IMR-90 (cell line): Measurements from ENCODE around the gene RPL21. TPM values are rescaled to one million over a fixed set of nuclear protein-coding genes. Genes with fewer than 3 reads are reported as not detected.

Source experiments
- ATAC-seq: fragments of 200-7000 bp; cut with Tn5 transposase; 2 replicates; pipeline ENCODE4 v1.9.1; 2020; ENCODE audit warnings: low read depth, mild to moderate bottlenecking, moderate library complexity
- BruUV-seq: library from RNA; stranded (reverse); fragments of 400-500 nt; replicated peaks from 2 replicates; lab custom pipeline; 2021; lab: Mats Ljungman, UMichigan
- CTCF ChIA-PET: fragments of 300-600 bp; formaldehyde crosslinking; extraction: SDS; loops from one replicate; lab custom pipeline; 2021; ENCODE audit warnings: antibody characterized with exemption; lab: Yijun Ruan, JAX
- POLR2A ChIA-PET: fragments of 300-600 bp; sonication (Branson Sonifier 250); formaldehyde crosslinking; loops from one replicate; lab custom pipeline; 2022; ENCODE audit warnings: antibody characterized with exemption; ENCODE audit not compliant: unreplicated experiment; lab: Charles Lee
- DNase-seq: peaks from one replicate; pipeline ENCODE4 v3.0.0; 2013
- H2AFZ ChIP-seq: replicated peaks from 2 replicates; pipeline ENCODE3; 2013; ENCODE audit warnings: low read length, mild to moderate bottlenecking; ENCODE audit not compliant: poor library complexity
- H2AK5ac ChIP-seq: 2 replicates; pipeline ENCODE4 v1.6.1; 2013; ENCODE audit warnings: low read depth, low read length, inconsistent platforms
- H2AK9ac ChIP-seq: replicated peaks from 2 replicates; pipeline ENCODE3; 2013; ENCODE audit warnings: mild to moderate bottlenecking, low read depth, low read length, moderate library complexity; ENCODE audit not compliant: poor library complexity
- H2BK120ac ChIP-seq: 2 replicates; pipeline ENCODE4 v1.6.1; 2013; ENCODE audit warnings: low read depth, low read length, inconsistent platforms
- H2BK15ac ChIP-seq: 3 replicates; pipeline ENCODE4 v1.6.1; 2013; ENCODE audit warnings: low read depth, low read length, inconsistent platforms
- H2BK20ac ChIP-seq: 2 replicates; pipeline ENCODE4 v1.6.1; 2013; ENCODE audit warnings: low read depth, mild to moderate bottlenecking, inconsistent platforms, low read length, moderate library complexity
- H2BK5ac ChIP-seq: 2 replicates; pipeline ENCODE4 v1.6.1; 2013; ENCODE audit warnings: mild to moderate bottlenecking, low read depth, low read length, inconsistent platforms; ENCODE audit not compliant: poor library complexity, severe bottlenecking
- H3K14ac ChIP-seq: replicated peaks from 2 replicates; pipeline ENCODE4 v1.6.1; 2013; ENCODE audit warnings: low read depth, low read length, inconsistent platforms
- H3K18ac ChIP-seq: 2 replicates; pipeline ENCODE4 v1.6.1; 2013; ENCODE audit warnings: low read depth, low read length, control low read depth
- H3K23ac ChIP-seq: 2 replicates; pipeline ENCODE4 v1.6.1; 2013; ENCODE audit warnings: low read depth, low read length, inconsistent platforms
- H3K27ac ChIP-seq: 2 replicates; pipeline ENCODE4 v1.5.1; 2013; ENCODE audit warnings: mild to moderate bottlenecking, control low read depth, low read length; ENCODE audit not compliant: insufficient read depth
- H3K27me3 ChIP-seq: 2 replicates; pipeline ENCODE4 v1.6.1; 2013; ENCODE audit warnings: low read length; ENCODE audit not compliant: control insufficient read depth, insufficient read depth
- H3K36me3 ChIP-seq: 2 replicates; pipeline ENCODE4 v1.6.1; 2013; ENCODE audit warnings: low read length, mixed read lengths; ENCODE audit not compliant: control insufficient read depth, insufficient read depth
- H3K4ac ChIP-seq: 2 replicates; pipeline ENCODE4 v1.6.1; 2013; ENCODE audit warnings: low read depth, low read length, inconsistent platforms
- H3K4me1 ChIP-seq: 2 replicates; pipeline ENCODE4 v1.6.1; 2013; ENCODE audit warnings: low read length, mixed read lengths; ENCODE audit not compliant: control insufficient read depth, insufficient read depth
- H3K4me2 ChIP-seq: 2 replicates; pipeline ENCODE4 v1.6.1; 2013; ENCODE audit warnings: low read depth, mild to moderate bottlenecking, control low read depth, low read length, moderate library complexity
- H3K4me3 ChIP-seq: 2 replicates; pipeline ENCODE4 v1.5.1; 2013; ENCODE audit warnings: low read depth, mild to moderate bottlenecking, control low read depth, low read length, moderate library complexity; ENCODE audit not compliant: insufficient read depth
- H3K56ac ChIP-seq: 2 replicates; pipeline ENCODE4 v1.6.1; 2013; ENCODE audit warnings: low read length, inconsistent platforms; ENCODE audit not compliant: insufficient read depth; ENCODE audit errors: extremely low read depth
- H3K79me1 ChIP-seq, 2 experiments: 2 replicates each; pipeline ENCODE4 v1.6.1; 2013; ENCODE audit warnings: low read length in 2 of 2, inconsistent platforms in 1 of 2, low read depth in 1 of 2
- H3K9ac ChIP-seq: 2 replicates; pipeline ENCODE4 v1.6.1; 2013; ENCODE audit warnings: low read depth, low read length, control low read depth
- H3K9me1 ChIP-seq: 2 replicates; pipeline ENCODE4 v1.6.1; 2013; ENCODE audit warnings: low read length, inconsistent platforms; ENCODE audit not compliant: insufficient read depth
- H3K9me3 ChIP-seq: 2 replicates; pipeline ENCODE4 v1.6.1; 2013; ENCODE audit warnings: low read length; ENCODE audit not compliant: control insufficient read depth, insufficient read depth
- H4K20me1 ChIP-seq: 2 replicates; pipeline ENCODE4 v1.6.1; 2013; ENCODE audit warnings: low read length, inconsistent platforms; ENCODE audit not compliant: insufficient read depth
- H4K5ac ChIP-seq: 2 replicates; pipeline ENCODE4 v1.6.1; 2013; ENCODE audit warnings: mild to moderate bottlenecking, low read depth, low read length, control low read depth
- H4K8ac ChIP-seq, 2 experiments: 2 replicates each; pipeline ENCODE4 v1.6.1; 2013; ENCODE audit warnings: low read depth in 2 of 2, low read length in 2 of 2, control low read depth in 1 of 2, inconsistent platforms in 1 of 2
- H4K91ac ChIP-seq: 2 replicates; pipeline ENCODE4 v1.6.1; 2013; ENCODE audit warnings: low read depth, low read length, inconsistent platforms; ENCODE audit not compliant: insufficient read depth
- BHLHE40 ChIP-seq: fragments of 150-350 bp; IDR thresholded peaks from 2 replicates; pipeline ENCODE4 v1.6.1; 2016; ENCODE audit warnings: mild to moderate bottlenecking, low read depth, low read length
- CEBPB ChIP-seq: IDR thresholded peaks from 2 replicates; pipeline ENCODE4 v1.6.1; 2012; ENCODE audit warnings: low read depth, low read length, improper control_type of control experiment
- CHD1 ChIP-seq: IDR thresholded peaks from 2 replicates; pipeline ENCODE4 v1.6.1; 2012; ENCODE audit warnings: low read depth, low read length, improper control_type of control experiment
- FOS ChIP-seq: fragments of 150-350 bp; IDR thresholded peaks from 2 replicates; pipeline ENCODE4 v1.6.1; 2016; ENCODE audit warnings: low read depth, low read length
- MAFK ChIP-seq: IDR thresholded peaks from 2 replicates; pipeline ENCODE4 v1.6.1; 2012; ENCODE audit warnings: low read depth, low read length, improper control_type of control experiment
- MAZ ChIP-seq: IDR thresholded peaks from 2 replicates; pipeline ENCODE4 v1.6.1; 2012; ENCODE audit warnings: low read depth, mild to moderate bottlenecking, low read length, improper control_type of control experiment, moderate library complexity, borderline replicate concordance
- NFE2L2 ChIP-seq: fragments of 150-350 bp; IDR thresholded peaks from 2 replicates; pipeline ENCODE4 v1.6.1; 2016; ENCODE audit warnings: low read depth, mild to moderate bottlenecking, low read length
- POLR2A ChIP-seq: IDR thresholded peaks from 2 replicates; pipeline ENCODE4 v1.6.1; 2012; ENCODE audit warnings: mild to moderate bottlenecking, low read depth, low read length
- RAD21 ChIP-seq: IDR thresholded peaks from 2 replicates; pipeline ENCODE4 v1.6.1; 2012; ENCODE audit warnings: low read length, improper control_type of control experiment
- RCOR1 ChIP-seq: IDR thresholded peaks from 2 replicates; pipeline ENCODE4 v1.6.1; 2012; ENCODE audit warnings: mild to moderate bottlenecking, low read length, improper control_type of control experiment; ENCODE audit not compliant: insufficient replicate concordance
- RFX5 ChIP-seq: IDR thresholded peaks from 2 replicates; pipeline ENCODE4 v1.8.0; 2012; ENCODE audit warnings: low read depth, mild to moderate bottlenecking, low read length, moderate library complexity
- SMC3 ChIP-seq: fragments of 150-350 bp; IDR thresholded peaks from 2 replicates; pipeline ENCODE4 v1.6.1; 2016; ENCODE audit warnings: low read depth, mild to moderate bottlenecking, antibody characterized with exemption, low read length, moderate library complexity
- WGBS, 2 experiments: methylation state at CpG; one replicate each; pipeline versions ENCODE4 v1.1.5 to v1.1.7; 2013; ENCODE audit warnings: missing lambda C conversion rate in 2 of 2; ENCODE audit not compliant: insufficient read length in 1 of 2; ENCODE audit errors: extremely low coverage in 2 of 2; 5-methylcytosine and 5-hydroxymethylcytosine counted together
- dilution Hi-C: fragments of 300-500 bp; cut with HindIII; formaldehyde crosslinking; loops from one replicate; pipeline ENCODE4 v1.14.3; 2018; ENCODE audit warnings: low sequenced_read_pairs; ENCODE audit not compliant: unreplicated experiment
- in situ Hi-C: fragments of 300-500 bp; cut with MboI; formaldehyde crosslinking; loops from 3 replicates; pipeline ENCODE4 v1.14.3; 2019; ENCODE audit warnings: low sequenced_read_pairs, inconsistent platforms, mixed read lengths
- intact Hi-C: fragments of 100-400 bp; cut with micrococcal nuclease; formaldehyde crosslinking; loops from 2 replicates; pipeline ENCODE4 v1.10.0; 2022
- polyA plus RNA-seq, 3 experiments: library from polyadenylated mRNA; depleted of rRNA; stranded (reverse); fragments of >200 nt; gene quantifications; 2 replicates each; pipeline ENCODE4 v1.2.3, GENCODE V29; 2012; ENCODE audit warnings: low replicate concordance in 1 of 3
- total RNA-seq: library from RNA; depleted of rRNA; stranded (reverse); fragments of >200 nt; gene quantifications from 2 replicates; pipeline ENCODE4 v1.2.3, GENCODE V29; 2012
- TF ChIP-seq, protein P1 (sequence below): fragments of 150-350 bp; IDR thresholded peaks from 2 replicates; pipeline ENCODE4 v1.6.1; 2017; ENCODE audit warnings: mild to moderate bottlenecking, antibody characterized with exemption, low read length, low read depth
- TF ChIP-seq, protein P2 (sequence below): fragments of 150-350 bp; IDR thresholded peaks from 2 replicates; pipeline ENCODE4 v1.6.1; 2016; ENCODE audit warnings: low read depth, mild to moderate bottlenecking, low read length, moderate library complexity, borderline replicate concordance

Gene RPL21
- total and polyA plus RNA-seq, 2 of the 4 experiments (the other 2 are of a cell fraction) = 912 to 1,160 TPM

DNA sequence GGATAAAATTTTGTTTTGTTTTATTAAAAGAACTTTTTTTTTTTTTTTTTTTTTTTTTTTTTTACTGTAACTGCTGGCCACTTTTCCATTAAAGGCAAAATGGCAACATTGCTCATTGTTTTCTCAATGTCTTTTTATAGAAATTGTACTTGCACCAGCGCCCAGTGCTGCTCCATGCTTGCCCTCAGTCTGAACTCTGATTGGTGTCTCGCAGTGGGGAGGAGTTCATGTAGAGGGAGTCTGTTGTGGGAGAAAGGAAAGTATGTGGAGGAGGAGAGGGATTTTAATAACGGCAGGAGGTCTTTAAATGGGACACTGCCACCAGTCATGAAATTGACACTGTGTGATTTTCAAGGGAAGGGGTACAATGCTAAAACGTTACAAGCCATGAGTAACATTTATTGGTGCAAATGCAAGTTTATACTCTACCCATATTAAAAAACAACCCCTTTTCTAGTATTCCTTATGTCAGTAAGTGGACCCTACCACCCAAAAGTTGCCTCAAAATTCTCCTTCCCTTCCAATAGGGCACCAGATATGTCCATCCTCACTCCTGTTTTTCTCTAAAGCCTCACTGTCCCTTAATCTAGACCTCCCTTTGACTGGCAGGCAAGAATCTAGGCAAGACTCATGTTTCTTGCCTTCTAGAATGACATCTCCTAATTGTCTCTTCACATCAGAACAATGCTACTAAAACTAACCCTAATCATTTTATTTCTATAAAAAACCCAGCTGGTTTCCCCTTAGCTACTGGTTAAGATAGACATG, 22.5 kb downstream of the RPL21 start (continued):
- TF ChIP-seq, protein P1, sequence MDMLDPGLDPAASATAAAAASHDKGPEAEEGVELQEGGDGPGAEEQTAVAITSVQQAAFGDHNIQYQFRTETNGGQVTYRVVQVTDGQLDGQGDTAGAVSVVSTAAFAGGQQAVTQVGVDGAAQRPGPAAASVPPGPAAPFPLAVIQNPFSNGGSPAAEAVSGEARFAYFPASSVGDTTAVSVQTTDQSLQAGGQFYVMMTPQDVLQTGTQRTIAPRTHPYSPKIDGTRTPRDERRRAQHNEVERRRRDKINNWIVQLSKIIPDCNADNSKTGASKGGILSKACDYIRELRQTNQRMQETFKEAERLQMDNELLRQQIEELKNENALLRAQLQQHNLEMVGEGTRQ = no peak
- no peak for TF ChIP-seq MAZ

- Histone ChIP-seq H4K8ac (no peak overlapping the region), H3K9me1 (peaks cover 5% of the 10 kb centered on the region), H3K27me3 (no peaks in the 10 kb centered on the region), H3K14ac (no peak overlapping the region), H3K9me3 (no peaks in the 10 kb centered on the region), H2AFZ (no peak overlapping the region), H3K79me1 (peaks cover 12 to 16% of the 10 kb centered on the region in 2 experiments; a peak in 3 of 4 replicates), H2BK20ac (no peak overlapping the region), H2AK5ac (no peak overlapping the region), H3K9ac (no peak overlapping the region), H3K4ac (no peak overlapping the region), H3K36me3 (peaks cover 15% of the 10 kb centered on the region), H4K91ac (no peak overlapping the region), H2BK5ac (no peak overlapping the region), H2BK120ac (no peak overlapping the region), H3K18ac (no peak overlapping the region), H3K27ac (no peak overlapping the region), H3K4me3 (no peak overlapping the region), H3K4me1 (peaks cover 17% of the 10 kb centered on the region), H3K23ac (no peak overlapping the region), H4K20me1 (peaks cover 11% of the 10 kb centered on the region), H3K56ac (no peak overlapping the region), H2BK15ac (no peak overlapping the region), H4K5ac (no peak overlapping the region), H3K4me2 (no peak overlapping the region), H2AK9ac (no peak overlapping the region)
- ChIA-PET CTCF (interaction anchor here (0.9 to 1.4 kb wide), 2 partner anchors 11 to 87 kb away, joined by 3 to 4 read pairs; no protein-coding TSS in a partner anchor), POLR2A (no interaction called here)
- intact Hi-C loops (loop anchor here (5.0 kb wide), 1 partner anchor 38 kb away; no protein-coding TSS in a partner anchor), in situ Hi-C loops (loop anchor here (5.0 to 10.0 kb wide), 3 partner anchors 73 to 290 kb away; partner anchors contain the start of gene USP12), dilution Hi-C loops (no loop called here)
- WGBS, 2 experiments = no CpG with 5 or more reads among the region's 1 CpG
- DNase-seq = no peak
- ATAC-seq = no peak
- BruUV-seq = no TSS peak
- no peak for TF ChIP-seq CHD1
- TF ChIP-seq, protein P1 = no peak
- TF ChIP-seq MAFK = no peak
- TF ChIP-seq RFX5 = no peak
- TF ChIP-seq RCOR1 = no peak
- TF ChIP-seq FOS = no peak
- no peak for TF ChIP-seq RAD21
- no peak for TF ChIP-seq BHLHE40
- TF ChIP-seq SMC3 = no peak
- no peak for TF ChIP-seq CEBPB
- TF ChIP-seq POLR2A = no peak
- TF ChIP-seq, protein P2, sequence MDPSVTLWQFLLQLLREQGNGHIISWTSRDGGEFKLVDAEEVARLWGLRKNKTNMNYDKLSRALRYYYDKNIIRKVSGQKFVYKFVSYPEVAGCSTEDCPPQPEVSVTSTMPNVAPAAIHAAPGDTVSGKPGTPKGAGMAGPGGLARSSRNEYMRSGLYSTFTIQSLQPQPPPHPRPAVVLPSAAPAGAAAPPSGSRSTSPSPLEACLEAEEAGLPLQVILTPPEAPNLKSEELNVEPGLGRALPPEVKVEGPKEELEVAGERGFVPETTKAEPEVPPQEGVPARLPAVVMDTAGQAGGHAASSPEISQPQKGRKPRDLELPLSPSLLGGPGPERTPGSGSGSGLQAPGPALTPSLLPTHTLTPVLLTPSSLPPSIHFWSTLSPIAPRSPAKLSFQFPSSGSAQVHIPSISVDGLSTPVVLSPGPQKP = no peak
- TF ChIP-seq NFE2L2 = no peak
These were observed 23.3 kb downstream of the RPL21 start for GRCh38 chr13:27274631-27275030.
